ENCODE data around the gene RRAS2.
"Not testable (repeated sequence)": the region's sequence is repeated elsewhere in the genome, so short reads cannot be mapped to it uniquely, and the experiment has no call there.

RRAS2 gene

DNA sequence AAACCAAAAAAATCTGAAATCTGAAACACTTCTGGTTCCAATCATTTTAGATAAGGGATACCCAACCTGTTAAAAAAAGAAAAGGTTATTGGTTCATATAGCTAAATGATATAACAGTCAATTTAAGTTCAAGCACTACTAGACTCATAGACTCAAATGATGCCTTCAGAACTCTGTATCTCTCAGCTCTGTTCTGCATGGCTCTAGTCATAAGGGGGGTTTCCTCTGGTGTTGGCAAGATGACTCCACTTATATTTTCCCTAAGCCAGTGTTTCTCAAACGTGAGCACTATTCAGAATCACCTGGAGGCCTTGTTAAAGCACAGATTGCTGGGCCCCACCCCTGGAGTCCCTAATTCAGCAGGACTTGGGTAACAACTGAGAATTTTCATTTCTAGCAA lies 11.5 kb upstream of the RRAS2 start:
- DNase-seq = no peak

DNA sequence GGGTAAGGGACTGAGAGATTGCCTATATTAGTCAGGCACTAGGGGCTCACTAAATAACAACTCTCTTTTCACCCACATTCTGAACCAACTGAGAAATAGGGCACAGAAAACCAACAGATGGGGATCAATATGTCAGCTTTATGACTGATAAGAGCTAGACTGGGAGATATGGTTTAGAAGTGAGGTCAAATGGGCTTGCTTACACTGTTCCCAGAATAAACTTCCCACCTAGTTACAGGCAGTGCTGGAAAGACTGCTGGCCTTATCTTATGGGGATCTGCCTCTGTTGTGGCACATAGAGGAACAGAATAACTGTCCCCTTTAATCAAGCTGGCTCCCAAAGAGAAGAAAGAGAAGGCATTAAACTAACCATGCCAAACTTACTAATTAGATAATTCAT lies 10.6 kb upstream of the RRAS2 start:
- DNase-seq = no peak

DNA sequence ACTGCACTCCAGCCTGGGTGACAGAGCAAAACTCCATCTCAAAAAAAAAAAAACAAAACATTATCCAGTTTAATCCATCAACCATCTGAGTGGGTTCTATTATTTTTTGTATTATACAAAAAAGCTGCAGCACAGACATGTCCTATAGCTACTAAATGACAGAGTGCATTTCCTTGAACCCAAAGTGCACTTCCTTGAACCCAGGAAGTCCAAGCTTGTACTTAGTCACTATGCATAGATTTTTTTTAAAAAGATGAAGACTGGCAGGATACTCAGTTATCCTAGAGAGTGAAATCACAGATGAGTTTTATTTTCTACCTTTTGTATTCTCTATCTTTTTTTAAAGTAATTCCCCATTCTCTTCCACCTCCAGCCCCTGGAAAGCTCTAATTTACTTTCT lies 8.0 kb upstream of the RRAS2 start:
- no peak for DNase-seq

DNA sequence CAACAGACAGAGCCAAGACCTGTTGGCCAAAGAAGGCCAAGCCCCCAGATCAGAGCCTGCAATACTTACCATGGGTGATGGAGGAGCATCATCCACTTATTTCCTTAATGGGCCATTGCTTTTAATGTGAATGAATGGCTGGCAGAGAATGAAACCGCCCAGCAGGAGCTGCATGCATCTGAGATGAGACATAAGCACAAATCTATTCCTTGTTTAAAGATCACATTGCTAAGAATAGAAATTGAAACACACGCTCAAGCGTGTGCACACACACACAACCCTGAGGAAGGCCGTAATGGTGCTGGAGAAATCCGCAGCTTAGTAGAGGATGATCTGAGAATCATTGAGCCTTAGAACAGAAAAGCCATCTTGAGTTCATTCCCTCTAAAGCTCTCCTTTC lies 5.3 kb upstream of the RRAS2 start:
- DNase-seq = no peak

DNA sequence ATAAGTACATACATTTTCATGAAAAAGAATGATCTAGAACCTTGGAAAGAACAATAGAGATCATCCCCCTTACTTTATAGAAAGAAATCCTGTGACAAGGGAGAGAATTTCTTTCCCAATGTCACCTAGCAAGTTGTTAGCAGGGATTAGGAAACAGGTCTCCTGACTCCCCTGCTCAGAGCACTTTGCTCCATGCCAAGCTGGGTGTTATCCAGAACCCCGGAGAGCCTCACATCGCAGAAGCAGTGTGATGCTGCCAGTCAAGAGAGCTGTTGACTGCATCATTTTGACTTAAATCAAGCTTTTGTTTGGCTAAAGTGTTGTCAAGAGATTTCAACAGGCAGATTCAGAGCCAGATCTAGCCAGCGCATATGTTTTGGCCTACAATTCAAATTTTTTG lies 3.6 kb upstream of the RRAS2 start:
- DNase-seq = no peak

DNA sequence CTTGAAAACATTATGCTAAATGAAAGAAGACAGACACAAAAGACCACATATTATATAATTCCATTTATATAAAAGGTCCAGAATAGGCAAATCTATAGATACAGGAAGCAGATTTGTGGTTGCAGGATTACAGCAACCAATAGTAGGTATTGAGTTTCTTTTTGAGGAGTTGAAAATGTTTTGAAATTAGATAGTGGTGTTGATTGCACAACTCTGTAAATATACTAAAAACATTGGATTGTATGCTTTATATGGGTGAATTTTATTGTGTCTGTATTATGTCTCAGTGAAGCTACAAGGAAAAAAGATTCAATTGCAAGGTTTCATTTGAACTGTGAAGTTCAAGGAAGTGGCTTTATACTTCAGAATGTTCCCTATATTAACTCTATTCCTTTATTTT lies 3.0 kb upstream of the RRAS2 start:
- no peak for DNase-seq

DNA sequence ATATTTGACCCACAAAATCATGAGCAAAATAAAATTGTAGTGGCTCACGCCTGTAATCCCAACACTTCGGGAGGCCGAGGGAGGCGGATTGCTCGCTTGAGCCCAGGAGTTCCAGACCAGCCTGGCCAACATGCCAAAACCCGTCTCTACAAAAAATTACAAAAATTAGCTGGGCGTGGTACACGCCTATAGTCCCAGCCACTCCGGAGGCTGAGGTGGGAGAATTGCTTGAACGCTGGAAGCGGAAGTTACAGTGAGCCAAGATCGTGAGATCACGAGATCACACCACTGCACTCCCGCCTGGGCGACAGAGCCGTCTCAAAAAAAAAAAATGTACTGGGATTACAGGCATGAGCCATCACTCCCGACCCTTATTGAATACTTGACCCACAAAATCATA lies 2.0 kb upstream of the RRAS2 start:
- no peak for DNase-seq

DNA sequence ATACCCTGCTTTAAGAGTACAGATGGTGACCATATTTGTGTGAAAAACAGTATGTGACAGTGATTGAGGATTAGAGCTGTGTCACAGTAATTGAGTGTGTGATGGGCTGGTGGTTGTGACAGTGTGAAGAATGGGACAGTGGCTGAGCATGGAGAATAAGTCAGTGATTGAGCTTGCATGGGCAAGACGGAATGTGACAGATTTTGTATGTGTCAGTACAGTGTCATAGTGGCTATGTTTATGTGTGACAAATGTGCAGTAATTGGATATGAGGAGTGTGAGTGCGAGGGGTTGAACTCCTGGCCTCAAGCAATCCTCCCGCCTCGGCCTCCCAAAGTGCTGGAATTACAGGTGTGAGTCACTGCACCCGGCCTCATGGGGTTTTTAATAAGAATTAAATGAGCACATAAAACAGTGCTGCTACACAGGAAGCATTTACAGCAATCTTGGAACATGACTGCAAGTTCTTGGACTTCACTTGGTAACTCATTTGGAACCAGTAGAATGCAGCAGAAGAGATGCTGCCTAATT lies 583 bp upstream of the RRAS2 start:
- DNase-seq = no peak

DNA sequence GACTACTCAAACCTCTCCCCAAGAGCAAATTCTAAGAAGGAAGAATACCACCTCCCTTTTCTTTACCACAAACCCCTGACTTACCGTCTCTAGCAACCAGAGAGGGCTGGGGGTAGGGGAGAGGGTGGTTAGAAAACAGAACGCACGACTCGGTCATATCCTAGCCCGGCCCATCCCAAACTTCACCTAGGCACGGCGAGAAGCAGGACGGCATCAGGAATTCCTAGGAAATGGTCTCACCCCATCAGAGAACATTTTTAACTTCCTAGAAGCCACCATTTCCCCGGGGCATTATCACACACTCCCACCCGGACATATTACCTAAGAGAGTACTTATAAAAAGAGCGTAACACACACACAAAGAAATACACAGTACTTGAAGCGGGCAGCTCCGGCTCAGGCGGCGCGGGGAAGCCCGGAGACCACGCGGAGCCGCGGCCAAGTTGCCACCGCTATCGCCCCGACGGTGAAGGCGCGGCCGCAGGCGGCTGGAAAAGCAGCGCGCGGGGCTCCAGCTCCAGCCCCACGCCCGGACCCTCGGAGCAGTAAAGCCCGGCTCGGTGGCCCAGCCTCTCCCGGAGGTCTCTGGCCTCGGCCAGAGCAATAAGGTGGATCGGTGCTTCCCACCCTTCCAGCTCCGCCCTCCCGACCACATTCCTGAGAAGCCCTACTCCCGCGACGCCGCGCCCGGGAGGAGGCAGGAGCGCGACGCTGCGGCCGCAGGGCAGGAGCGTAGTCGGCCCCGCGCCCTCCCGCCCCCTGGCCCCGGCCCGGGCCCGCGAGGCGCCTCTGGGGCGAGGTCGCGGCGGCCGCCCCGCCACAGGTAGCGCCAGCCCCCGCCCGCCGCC lies 878 bp downstream of the RRAS2 start:
- DNase-seq = peak; percentile 49

DNA sequence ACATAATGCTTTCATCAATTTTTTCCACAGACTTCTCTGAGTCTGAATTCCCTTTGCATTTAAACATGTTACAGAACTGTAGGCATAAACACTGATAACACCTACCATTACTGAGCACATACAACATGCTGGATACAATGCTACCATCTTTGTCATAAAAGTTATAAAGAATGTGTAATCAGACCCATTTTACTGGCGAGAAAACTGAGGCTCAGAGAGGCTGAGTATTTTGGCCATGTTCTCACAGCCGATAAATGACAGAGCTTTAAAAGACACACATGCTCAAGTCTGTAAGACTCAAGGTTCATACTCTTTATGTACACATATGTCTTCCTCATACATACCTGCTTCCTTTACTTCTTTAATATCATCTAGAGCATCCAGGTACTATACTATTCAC lies 2.6 kb downstream of the RRAS2 start:
- DNase-seq = no peak

DNA sequence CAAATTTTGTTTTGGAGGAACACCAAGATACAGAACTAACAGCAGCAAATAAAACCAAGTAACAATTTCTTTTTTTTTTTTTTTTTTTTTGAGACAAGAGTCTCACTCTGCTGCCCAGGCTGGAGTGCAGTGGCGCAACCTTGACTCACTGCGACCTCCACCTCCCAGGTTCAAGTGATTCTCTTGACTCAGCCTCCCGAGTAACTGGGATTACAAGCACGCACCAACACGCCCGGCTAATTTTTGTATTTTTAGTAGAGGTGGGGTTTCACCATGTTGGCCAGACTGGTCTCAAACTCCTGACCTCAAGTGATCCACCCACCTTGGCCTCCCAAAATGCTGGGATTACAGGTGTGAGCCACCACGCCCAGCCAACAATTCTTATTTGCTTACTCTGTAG lies 4.4 kb downstream of the RRAS2 start:
- not testable (repeated sequence) for DNase-seq

DNA sequence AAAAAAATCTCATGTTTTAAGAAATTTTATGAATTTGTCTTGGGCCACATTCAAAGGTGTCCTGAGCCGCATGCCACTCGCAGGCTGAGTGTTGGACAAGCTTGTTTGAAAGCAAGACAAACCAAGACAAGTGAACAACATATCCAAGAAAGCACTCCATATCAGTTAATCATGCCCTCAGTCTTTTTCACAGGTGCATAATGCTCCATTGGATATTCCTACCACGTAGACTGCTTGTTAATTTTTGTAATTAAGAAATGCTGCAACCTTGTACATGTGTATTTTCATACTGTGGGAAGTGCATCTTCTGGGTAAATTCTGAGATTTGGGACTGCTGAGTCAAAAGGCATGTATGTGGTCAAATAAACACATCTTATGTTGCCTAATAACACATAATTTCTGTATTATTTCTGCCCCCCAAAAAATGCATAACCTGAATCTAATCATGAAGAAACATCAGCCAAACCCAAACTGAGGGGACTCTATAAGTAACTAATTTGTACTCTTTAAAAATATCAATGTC lies 8.2 kb downstream of the RRAS2 start:
- no peak for DNase-seq

DNA sequence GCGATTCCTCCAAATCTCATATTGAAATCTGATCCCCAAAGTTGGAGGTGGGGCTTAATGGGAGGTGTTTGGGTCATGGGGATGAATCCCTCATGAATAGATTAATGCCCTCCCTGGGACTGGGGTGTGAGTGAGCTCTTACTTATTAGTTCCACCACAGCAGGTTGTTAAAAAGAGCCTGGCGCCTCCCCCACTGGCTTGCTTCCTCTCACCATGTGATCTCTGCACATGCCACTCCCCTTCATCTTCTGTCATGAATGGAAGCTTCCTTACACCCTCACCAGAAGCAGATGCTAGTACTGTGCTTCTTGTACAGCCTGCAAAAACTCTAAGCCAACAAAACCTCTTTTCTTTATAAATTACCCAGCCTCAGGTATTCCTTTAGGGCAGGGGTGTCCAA lies 8.8 kb downstream of the RRAS2 start:
- DNase-seq = no peak

DNA sequence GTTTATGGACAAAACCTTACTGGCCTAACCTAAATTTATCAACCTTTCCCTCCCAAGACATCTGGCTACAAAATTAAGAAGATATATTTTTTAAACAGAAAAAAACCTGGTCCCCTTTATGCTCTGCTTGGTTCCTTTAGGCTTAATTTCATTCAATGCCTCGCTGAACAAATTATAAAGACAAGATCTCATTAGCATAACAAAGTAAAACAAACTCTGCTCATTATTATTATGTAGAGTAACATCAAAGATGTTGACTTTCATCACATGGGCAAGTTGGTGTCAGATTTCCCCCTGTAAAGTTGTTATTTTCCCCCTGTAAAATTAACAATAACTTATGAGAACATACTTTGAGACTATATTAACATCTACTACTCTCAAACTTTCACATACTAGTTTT lies 11.0 kb downstream of the RRAS2 start:
- no peak for DNase-seq

DNA sequence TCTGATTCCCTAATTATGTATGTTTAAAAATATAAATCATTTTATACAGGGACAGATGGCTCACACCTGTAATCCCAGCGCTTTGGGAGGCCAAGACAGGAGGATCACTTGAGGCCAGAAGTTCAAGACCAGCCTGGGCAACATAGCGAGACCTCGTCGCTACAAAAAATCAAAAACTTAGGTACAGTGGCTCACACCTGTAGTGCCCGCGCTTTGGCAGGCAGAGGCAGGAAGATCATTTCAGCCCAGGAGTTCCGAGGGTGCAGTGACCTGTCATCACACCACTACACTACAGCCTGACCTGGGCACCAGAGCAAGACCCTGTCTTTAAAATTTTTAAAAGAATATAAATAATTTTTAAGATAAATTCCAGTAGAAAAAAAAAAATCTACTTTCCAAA lies 11.5 kb downstream of the RRAS2 start:
- no peak for DNase-seq

DNA sequence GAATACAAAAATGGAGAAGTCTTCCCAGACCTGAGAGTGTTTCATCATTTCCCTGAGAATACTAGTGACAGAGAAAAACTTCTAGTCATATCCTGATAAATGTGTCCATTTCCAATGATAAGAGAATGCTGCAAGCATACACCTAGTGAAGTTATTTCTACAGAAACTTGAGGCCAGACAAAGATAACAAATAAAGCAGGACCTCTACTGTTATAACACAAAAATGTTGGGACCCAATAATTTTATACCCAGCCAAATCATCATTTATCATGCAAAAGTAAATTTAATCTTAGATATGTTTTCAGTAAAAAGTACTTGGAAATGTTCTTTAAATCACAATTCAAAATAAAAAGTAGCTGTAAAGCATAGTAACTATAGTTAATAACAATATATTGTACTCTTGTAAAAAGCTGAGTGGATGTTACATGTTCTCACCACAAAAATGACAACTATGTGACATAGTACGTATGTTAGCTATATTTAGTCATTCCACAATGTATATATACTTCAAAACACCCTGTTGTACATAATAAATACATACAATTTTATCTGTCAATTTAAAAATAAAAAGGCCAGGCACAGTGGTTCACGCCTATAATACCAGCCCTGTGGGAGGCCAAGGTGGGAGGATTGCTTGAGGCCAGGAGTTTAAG lies 12.6 kb downstream of the RRAS2 start:
- DNase-seq = no peak

DNA sequence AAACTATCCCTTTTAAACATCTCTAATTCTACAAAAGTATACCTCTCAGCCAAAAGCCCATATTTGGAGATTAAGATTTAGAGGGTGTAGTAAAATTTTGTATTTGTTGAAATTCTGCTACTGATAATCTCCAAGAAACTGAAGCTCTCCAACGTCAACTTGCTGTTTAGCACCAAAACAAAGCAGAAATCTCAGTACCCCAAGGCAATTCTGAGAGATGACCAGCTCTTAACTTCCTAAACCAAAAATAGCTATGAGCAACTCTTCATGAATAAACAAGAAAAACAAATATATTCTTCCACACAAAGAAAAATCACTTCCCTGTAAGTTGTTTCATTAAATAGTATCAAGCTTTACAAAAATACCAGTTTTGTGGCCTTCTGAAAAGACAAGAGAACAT lies 13.3 kb downstream of the RRAS2 start:
- DNase-seq = no peak

DNA sequence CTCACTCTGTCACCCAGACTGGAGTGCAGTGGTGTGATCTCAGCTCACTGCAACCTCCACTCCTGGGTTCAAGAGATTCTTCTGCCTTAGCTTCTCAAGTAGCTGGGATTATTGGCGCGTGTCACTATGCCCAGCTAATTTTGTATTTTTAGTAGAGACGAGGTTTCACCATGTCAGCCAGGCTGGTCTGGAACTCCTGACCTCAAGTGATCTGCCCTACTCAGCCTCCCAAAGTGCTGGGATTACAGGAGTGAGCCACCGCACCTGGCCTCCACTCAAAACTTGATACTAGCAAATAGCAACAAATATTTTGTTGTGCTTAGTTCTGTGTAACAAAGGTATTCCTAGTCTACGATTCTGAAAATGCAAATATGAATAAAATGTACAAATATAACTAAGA lies 14.0 kb downstream of the RRAS2 start:
- not testable (repeated sequence) for DNase-seq

DNA sequence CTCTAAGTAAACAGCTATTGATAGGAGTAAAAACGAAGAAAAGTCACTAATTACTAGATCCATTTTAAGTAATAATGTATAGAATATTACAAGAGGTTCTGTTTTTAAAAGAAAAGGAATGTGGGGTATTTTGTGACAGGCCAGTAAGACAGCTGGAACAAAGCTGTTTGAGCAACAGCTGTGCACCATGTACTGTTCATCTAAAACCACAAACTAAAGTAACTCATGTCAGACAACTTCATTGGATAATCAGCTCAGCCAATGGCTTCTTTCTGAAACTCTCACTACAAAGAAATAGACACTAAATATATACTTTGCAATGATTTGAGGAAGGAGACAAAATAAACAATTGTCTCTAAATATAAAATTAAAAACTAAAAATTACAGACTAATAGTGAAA lies 16.1 kb downstream of the RRAS2 start:
- DNase-seq = no peak

DNA sequence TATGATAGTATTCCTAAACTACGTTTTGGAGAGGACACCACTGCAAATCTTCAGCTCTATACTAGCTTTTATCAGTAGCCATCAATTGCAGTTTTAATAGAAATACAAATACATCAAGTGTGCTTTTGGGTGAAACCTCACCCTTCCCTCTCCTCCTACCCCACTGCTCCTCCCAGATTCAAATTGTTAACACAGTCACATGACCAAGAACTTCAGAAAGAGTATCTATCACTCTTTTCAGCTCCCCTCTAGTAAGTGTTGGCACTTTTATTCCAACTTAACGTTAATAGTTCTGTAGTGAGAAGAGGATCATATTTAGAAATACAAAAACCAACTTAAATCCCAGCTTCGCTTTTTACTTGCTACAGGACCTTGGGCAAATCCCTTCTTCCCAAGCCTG lies 17.0 kb downstream of the RRAS2 start:
- no peak for DNase-seq

DNA sequence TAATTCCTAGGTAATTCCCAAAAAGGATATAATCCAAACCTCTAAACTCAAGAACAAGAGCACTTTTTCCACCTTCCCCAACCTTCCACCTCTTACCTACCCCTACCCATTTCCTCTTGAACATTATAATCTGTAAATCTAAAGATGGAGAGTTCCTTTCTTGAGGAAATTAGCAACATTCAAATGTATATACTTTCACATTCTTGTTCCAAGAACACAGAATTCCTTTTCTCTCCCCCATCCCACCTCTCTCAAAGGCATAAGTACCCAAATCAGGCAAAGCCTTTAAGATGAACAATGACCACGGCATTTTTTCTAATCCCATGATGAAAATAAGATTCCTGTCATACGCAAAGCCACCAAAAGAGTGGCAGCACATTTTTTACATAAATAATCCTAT lies 18.3 kb downstream of the RRAS2 start:
- DNase-seq = no peak

DNA sequence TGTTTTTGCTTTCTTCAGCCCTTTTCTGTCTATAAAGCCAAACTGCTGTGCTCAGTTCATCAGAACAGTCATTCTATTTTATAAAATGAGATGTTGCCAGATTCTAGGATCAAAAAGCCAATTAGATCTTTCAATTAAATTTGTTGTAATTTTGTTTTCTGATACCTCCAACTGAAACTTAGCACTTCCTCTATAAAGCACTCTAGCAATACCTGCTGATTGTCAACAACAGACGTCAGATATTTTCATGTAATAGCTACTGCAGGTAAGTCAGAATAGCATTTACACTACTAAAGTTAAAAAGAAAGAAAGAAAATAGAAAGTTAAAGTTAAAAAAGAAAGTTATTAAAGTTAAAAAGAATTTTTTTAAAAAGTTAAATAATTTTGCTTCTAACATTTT lies 19.6 kb downstream of the RRAS2 start:
- DNase-seq = no peak

DNA sequence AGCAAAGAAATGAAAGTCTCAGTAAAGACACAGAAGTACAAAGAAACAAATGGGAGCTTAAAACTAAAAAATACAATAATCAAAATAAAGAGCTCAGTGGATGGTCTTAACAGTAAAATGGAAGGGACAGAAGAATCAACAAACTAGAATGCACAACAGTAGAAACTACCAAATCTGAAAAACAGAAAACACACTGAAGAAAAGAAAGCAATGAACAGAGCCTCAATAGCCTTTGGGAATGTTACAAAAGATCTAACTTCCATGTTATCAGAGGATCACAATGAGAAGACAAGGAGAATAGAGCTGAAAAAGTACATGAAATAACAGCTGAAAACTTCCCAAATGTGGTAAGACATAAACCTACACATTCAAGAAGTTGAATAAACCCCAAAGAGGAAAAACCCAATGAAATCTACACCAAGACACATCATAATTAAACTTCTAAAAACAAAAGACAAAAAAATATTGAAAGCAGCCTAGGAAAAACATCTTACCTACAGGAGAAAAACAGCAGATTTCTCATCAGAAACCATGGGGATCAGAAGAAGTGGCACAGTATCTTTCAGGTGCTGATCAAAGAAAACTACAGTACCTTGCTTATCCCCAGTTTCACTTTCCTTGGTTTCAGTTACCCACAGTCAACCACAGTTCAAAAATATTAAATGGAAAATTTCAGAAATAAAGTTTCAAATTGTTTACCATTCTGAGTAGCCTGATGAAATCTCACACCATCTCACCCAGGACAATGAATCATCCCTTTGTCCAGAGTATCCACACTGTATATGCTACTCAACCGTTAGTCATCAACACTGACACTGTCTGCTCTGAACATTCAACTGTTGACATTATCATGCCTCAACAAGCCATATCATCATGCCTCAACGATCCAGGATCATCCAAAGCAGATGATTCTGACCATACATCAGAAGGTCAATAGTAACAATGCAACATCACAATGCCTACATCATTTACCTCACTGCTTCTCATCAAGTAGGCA lies 22.2 kb downstream of the RRAS2 start:
- DNase-seq = no peak

All from CD4-positive, alpha-beta T cell treated with Interleukin-10 for 1 hour (primary cell).